C4-2B (cell line): Measurements from ENCODE around the gene EGR4.
A peak's percentile ranks its signal among the peaks of the same experiment; 100 is the strongest.

Experiments used
- H3K27ac ChIP-seq: fragments of 450-650 bp; 2 replicates; pipeline ENCODE4 v1.5.1; 2017
- CTCF ChIP-seq: fragments of 450-650 bp; conservative IDR thresholded peaks from 2 replicates; pipeline ENCODE4 v1.5.1; 2017; ENCODE audit warnings: mild to moderate bottlenecking
- ZFX ChIP-seq: fragments of 450-650 bp; IDR thresholded peaks from 2 replicates; pipeline ENCODE4 v1.6.1; 2017

Gene EGR4

GRCh38 chr2:73282924-73283544 is 10.3 kb downstream of the EGR4 start:
- no peak for TF ChIP-seq ZFX
- TF ChIP-seq CTCF = no peak
- peak overlapping the region; percentile 72 for H3K27ac ChIP-seq

GRCh38 chr2:73281244-73281643 is 12.1 kb downstream of the EGR4 start:
- H3K27ac ChIP-seq = no peak overlapping the region
- TF ChIP-seq ZFX (no peak), CTCF (no peak)

GRCh38 chr2:73279852-73280251 is 13.5 kb downstream of the EGR4 start:
- no peak overlapping the region for H3K27ac ChIP-seq
- TF ChIP-seq ZFX (no peak), CTCF (no peak)

GRCh38 chr2:73272270-73272669 is 21.1 kb downstream of the EGR4 start:
- TF ChIP-seq CTCF = no peak
- TF ChIP-seq ZFX = no peak
- no peak overlapping the region for H3K27ac ChIP-seq

GRCh38 chr2:73269686-73270465 is 23.5 kb downstream of the EGR4 start:
- no peak for TF ChIP-seq CTCF
- TF ChIP-seq ZFX = no peak
- peak overlapping the region; percentile 91 for H3K27ac ChIP-seq

GRCh38 chr2:73268830-73269685 is 24.3 kb downstream of the EGR4 start:
- H3K27ac ChIP-seq = peak overlapping the region; percentile 91

More at GRCh38 chr2:73268830-73269685, 24.3 kb downstream of the EGR4 start:
- peak; percentile 50 for TF ChIP-seq CTCF
- TF ChIP-seq ZFX = peak; percentile 94
